Activated T-cell treated with anti-CD3 and anti-CD28 coated beads, Interleukin-2, amount 50 U/mL, for 4 hours (primary cell): ENCODE measurements around the gene KCTD2. TPM values are rescaled to one million over a fixed set of nuclear protein-coding genes. Genes with fewer than 3 reads are reported as not detected.
"Not testable (repeated sequence)": the region's sequence is repeated elsewhere in the genome, so short reads cannot be mapped to it uniquely, and the experiment has no call there.

ENCODE experiments used
- ATAC-seq, 2 donors: fragments of 200-7000 bp; cut with Tn5 transposase; one replicate each; pipeline ENCODE4 v1.10.0; 2021
- DNase-seq: peaks from one replicate; pipeline ENCODE4 v3.0.0-alpha.2; 2020
- H3K27me3 Mint-ChIP-seq: one replicate; pipeline ENCODE4 v1.8.0; 2021; ENCODE audit warnings: low read depth, mixed read lengths
- H3K36me3 Mint-ChIP-seq: one replicate; pipeline ENCODE4 v1.8.0; 2022; ENCODE audit warnings: mixed read lengths; ENCODE audit not compliant: insufficient read depth
- H3K4me1 Mint-ChIP-seq: one replicate; pipeline ENCODE4 v1.8.0; 2021; ENCODE audit warnings: low read depth, mixed read lengths
- H3K4me3 Mint-ChIP-seq: one replicate; pipeline ENCODE4 v1.8.0; 2021; ENCODE audit warnings: mild to moderate bottlenecking, moderate library complexity, mixed read lengths
- H3K9me3 Mint-ChIP-seq: one replicate; pipeline ENCODE4 v1.8.0; 2021; ENCODE audit warnings: mixed read lengths
- total RNA-seq, 3 donors: library from RNA; stranded (reverse); gene quantifications; one replicate each; pipeline ENCODE4 v1.2.1, GENCODE V29; 2021

KCTD2 gene
- total RNA-seq, 3 donors from 2014 or later: 18.5 to 23.9 (median 22.2) TPM

- DNase-seq, H3K9me3 Mint-ChIP-seq, H3K36me3 Mint-ChIP-seq, H3K4me3 Mint-ChIP-seq, ATAC-seq, H3K27me3 Mint-ChIP-seq: not testable (repeated sequence)
- peaks cover 14% of the 10 kb centered on the region for H3K4me1 Mint-ChIP-seq
These were observed 24.6 kb downstream of the KCTD2 start for GRCh38 chr17:75071478-75072271.

GRCh38 chr17:75072909-75073308, 25.9 kb downstream of the KCTD2 start:
- H3K4me3 Mint-ChIP-seq, ATAC-seq, H3K27me3 Mint-ChIP-seq, H3K36me3 Mint-ChIP-seq, H3K9me3 Mint-ChIP-seq, DNase-seq: not testable (repeated sequence)
- peaks cover 15% of the 10 kb centered on the region for H3K4me1 Mint-ChIP-seq

GRCh38 chr17:75073618-75074047, 26.6 kb downstream of the KCTD2 start:
- no peak for DNase-seq
- no peak for ATAC-seq
- Mint-ChIP-seq H3K36me3 (no peaks in the 10 kb centered on the region), H3K4me3 (no peak overlapping the region), H3K4me1 (peaks cover 17% of the 10 kb centered on the region), H3K27me3 (no peaks in the 10 kb centered on the region), H3K9me3 (no peaks in the 10 kb centered on the region)

GRCh38 chr17:75074532-75074931, 27.5 kb downstream of the KCTD2 start:
- no peaks in the 10 kb centered on the region for H3K9me3 Mint-ChIP-seq
- peaks cover 20% of the 10 kb centered on the region for H3K4me1 Mint-ChIP-seq
- DNase-seq: no peak
- no peaks in the 10 kb centered on the region for H3K27me3 Mint-ChIP-seq
- H3K36me3 Mint-ChIP-seq: no peaks in the 10 kb centered on the region
- no peak overlapping the region for H3K4me3 Mint-ChIP-seq
- ATAC-seq: no peak

GRCh38 chr17:75075597-75076336, 28.7 kb downstream of the KCTD2 start:
- Mint-ChIP-seq H3K4me3 (no peak overlapping the region), H3K4me1 (peaks cover 20% of the 10 kb centered on the region), H3K27me3 (no peaks in the 10 kb centered on the region), H3K9me3 (no peaks in the 10 kb centered on the region), H3K36me3 (no peaks in the 10 kb centered on the region)
- ATAC-seq (no peak), DNase-seq (no peak)

- no peak for DNase-seq
- Mint-ChIP-seq H3K36me3 (no peaks in the 10 kb centered on the region), H3K9me3 (no peaks in the 10 kb centered on the region), H3K27me3 (no peaks in the 10 kb centered on the region), H3K4me1 (peaks cover 20% of the 10 kb centered on the region), H3K4me3 (peak overlapping the region; percentile 69)
- ATAC-seq: no peak
These were observed 30.1 kb downstream of the KCTD2 start for GRCh38 chr17:75077072-75077495.

GRCh38 chr17:75077496-75078283, 30.7 kb downstream of the KCTD2 start:
- DNase-seq (peak; percentile 32), ATAC-seq (peak; percentile 89 to 92)
- Mint-ChIP-seq H3K4me3 (peak overlapping the region; percentile 69), H3K36me3 (no peaks in the 10 kb centered on the region), H3K27me3 (no peaks in the 10 kb centered on the region), H3K4me1 (peaks cover 20% of the 10 kb centered on the region), H3K9me3 (no peaks in the 10 kb centered on the region)

- Mint-ChIP-seq H3K4me1 (peaks cover 20% of the 10 kb centered on the region), H3K36me3 (no peaks in the 10 kb centered on the region), H3K9me3 (no peaks in the 10 kb centered on the region), H3K27me3 (no peaks in the 10 kb centered on the region), H3K4me3 (no peak overlapping the region)
- DNase-seq (no peak), ATAC-seq (peak; percentile 42 to 58)
These were observed 31.4 kb downstream of the KCTD2 start for GRCh38 chr17:75078284-75079022.

GRCh38 chr17:75079023-75079373, 32.0 kb downstream of the KCTD2 start:
- no peaks in the 10 kb centered on the region for H3K36me3 Mint-ChIP-seq
- H3K9me3 Mint-ChIP-seq: no peaks in the 10 kb centered on the region
- no peaks in the 10 kb centered on the region for H3K27me3 Mint-ChIP-seq
- no peak overlapping the region for H3K4me3 Mint-ChIP-seq
- ATAC-seq: no peak
- H3K4me1 Mint-ChIP-seq: peaks cover 24% of the 10 kb centered on the region
- DNase-seq: no peak

GRCh38 chr17:75081611-75082540, 34.9 kb downstream of the KCTD2 start:
- H3K27me3 Mint-ChIP-seq: no peaks in the 10 kb centered on the region
- no peaks in the 10 kb centered on the region for H3K36me3 Mint-ChIP-seq
- H3K4me1 Mint-ChIP-seq: peaks cover 33% of the 10 kb centered on the region
- DNase-seq (no peak), ATAC-seq (no peak)
- no peak overlapping the region for H3K4me3 Mint-ChIP-seq
- no peaks in the 10 kb centered on the region for H3K9me3 Mint-ChIP-seq

GRCh38 chr17:75082683-75083082, 35.7 kb downstream of the KCTD2 start:
- Mint-ChIP-seq H3K4me3 (no peak overlapping the region), H3K9me3 (no peaks in the 10 kb centered on the region), H3K36me3 (no peaks in the 10 kb centered on the region), H3K4me1 (peaks cover 34% of the 10 kb centered on the region), H3K27me3 (no peaks in the 10 kb centered on the region)
- DNase-seq (no peak), ATAC-seq (no peak)

- DNase-seq: no peak
- H3K9me3 Mint-ChIP-seq: no peaks in the 10 kb centered on the region
- H3K4me3 Mint-ChIP-seq: no peak overlapping the region
- H3K36me3 Mint-ChIP-seq: no peaks in the 10 kb centered on the region
- H3K27me3 Mint-ChIP-seq: no peaks in the 10 kb centered on the region
- peaks cover 33% of the 10 kb centered on the region for H3K4me1 Mint-ChIP-seq
- no peak for ATAC-seq
These were observed 37.1 kb downstream of the KCTD2 start for GRCh38 chr17:75084039-75084660.
